ENCODE data around the gene TRIM62. TPM values are rescaled to one million over a fixed set of nuclear protein-coding genes. Genes with fewer than 3 reads are reported as not detected.

TRIM62 gene
- total RNA-seq, 1 experiment from 2014 or later: 6.9 TPM

DNA sequence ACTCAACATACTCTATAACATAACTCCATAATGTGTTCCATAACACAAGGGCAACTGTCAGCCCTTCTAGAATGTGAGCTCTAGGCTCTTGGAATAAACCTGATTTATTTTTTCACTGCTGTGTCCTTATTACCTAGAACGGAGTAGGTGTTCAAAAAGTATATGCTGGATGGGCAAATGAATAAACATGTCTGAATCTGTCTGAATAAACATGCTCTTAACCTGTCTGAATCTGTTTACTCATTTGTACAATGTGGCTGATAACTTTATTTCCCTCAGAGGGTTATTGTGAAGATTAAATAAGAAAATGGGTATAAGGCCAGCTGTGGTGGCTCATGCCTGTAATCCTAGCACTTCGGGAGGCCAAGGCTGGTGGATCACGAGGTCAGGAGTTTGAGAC lies 58.6 kb downstream of the TRIM62 start:
- H3K4me1 Mint-ChIP-seq: peaks cover 9 to 18% of the 10 kb centered on the region in 2 experiments
- Histone ChIP-seq H3K27ac (ENCODE audit: insufficient read length, low read depth, low read length) (no peak overlapping the region), H3K27me3 (ENCODE audit: insufficient read depth, low read length) (no peaks in the 10 kb centered on the region; the same call in 1 of the 2 replicates), H3K79me2 (ENCODE audit: insufficient read depth, low read length) (no peaks in the 10 kb centered on the region), H4K8ac (replicated peaks; ENCODE audit: insufficient read length, low read depth, low read length) (no peak overlapping the region), H2AK5ac (ENCODE audit: insufficient read length, low read length) (no peak overlapping the region), H2AFZ (ENCODE audit: low read length) (no peak overlapping the region), H3K4me1 (ENCODE audit: insufficient read depth, low read length) (no peaks in the 10 kb centered on the region; the same call in 1 of the 2 replicates), H2BK12ac (ENCODE audit: insufficient read length, low read depth, low read length) (no peak overlapping the region), H3K79me1 (ENCODE audit: insufficient read depth, low read depth, low read length, poor library complexity, severe bottlenecking) (no peaks in the 10 kb centered on the region), H3K4me2 (ENCODE audit: insufficient read depth, insufficient read length, low read length) (no peak overlapping the region), H2BK120ac (ENCODE audit: low read depth, low read length, poor library complexity, severe bottlenecking) (no peak overlapping the region), H2BK5ac (ENCODE audit: insufficient read length, low read length) (no peak overlapping the region), H3T11ph (ENCODE audit: low read length) (no peak overlapping the region), H3K56ac (ENCODE audit: insufficient read length, low read depth, low read length) (no peak overlapping the region), H4K5ac (ENCODE audit: insufficient read length, low read depth, low read length) (no peak overlapping the region), H3K14ac (ENCODE audit: insufficient read depth, low read length) (no peak overlapping the region), H4K91ac (ENCODE audit: insufficient read length, low read depth, low read length) (no peak overlapping the region), H4K20me1 (ENCODE audit: control insufficient read depth, insufficient read depth, insufficient read length) (no peaks in the 10 kb centered on the region), H3K9ac (ENCODE audit: extremely low read depth, insufficient read length, low read length) (no peak overlapping the region), H2BK20ac (ENCODE audit: low read depth, low read length, poor library complexity, severe bottlenecking) (no peak overlapping the region), H3K9me3 (ENCODE audit: control insufficient read depth, low read depth, low read length) (no peaks in the 10 kb centered on the region), H3K4ac (ENCODE audit: low read depth, low read length) (no peak overlapping the region), H3K23me2 (ENCODE audit: insufficient read length, low read depth, low read length, poor library complexity, severe bottlenecking) (no peaks in the 10 kb centered on the region), H3K18ac (ENCODE audit: insufficient read length, low read depth, low read length) (no peak overlapping the region), H2BK15ac (ENCODE audit: low read depth, low read length) (no peak overlapping the region), H3K23ac (ENCODE audit: insufficient read length, low read depth, low read length) (no peak overlapping the region)
- H3K36me3 Mint-ChIP-seq (ENCODE audit: insufficient read depth in 1 of 3, low read depth in 3 of 3): peaks cover 0 to 8% (median 2%) of the 10 kb centered on the region in 3 experiments; a peak in 5 of 7 replicates
- TF ChIP-seq, protein P1, sequence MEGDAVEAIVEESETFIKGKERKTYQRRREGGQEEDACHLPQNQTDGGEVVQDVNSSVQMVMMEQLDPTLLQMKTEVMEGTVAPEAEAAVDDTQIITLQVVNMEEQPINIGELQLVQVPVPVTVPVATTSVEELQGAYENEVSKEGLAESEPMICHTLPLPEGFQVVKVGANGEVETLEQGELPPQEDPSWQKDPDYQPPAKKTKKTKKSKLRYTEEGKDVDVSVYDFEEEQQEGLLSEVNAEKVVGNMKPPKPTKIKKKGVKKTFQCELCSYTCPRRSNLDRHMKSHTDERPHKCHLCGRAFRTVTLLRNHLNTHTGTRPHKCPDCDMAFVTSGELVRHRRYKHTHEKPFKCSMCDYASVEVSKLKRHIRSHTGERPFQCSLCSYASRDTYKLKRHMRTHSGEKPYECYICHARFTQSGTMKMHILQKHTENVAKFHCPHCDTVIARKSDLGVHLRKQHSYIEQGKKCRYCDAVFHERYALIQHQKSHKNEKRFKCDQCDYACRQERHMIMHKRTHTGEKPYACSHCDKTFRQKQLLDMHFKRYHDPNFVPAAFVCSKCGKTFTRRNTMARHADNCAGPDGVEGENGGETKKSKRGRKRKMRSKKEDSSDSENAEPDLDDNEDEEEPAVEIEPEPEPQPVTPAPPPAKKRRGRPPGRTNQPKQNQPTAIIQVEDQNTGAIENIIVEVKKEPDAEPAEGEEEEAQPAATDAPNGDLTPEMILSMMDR (conservative IDR thresholded peaks at IDR 0.05): no peak
- no peaks in the 10 kb centered on the region for H3K9me3 Mint-ChIP-seq
- WGBS (ENCODE audit: extremely low coverage, insufficient read length, low lambda C conversion rate): no CpG with 5 or more reads among the region's 3 CpGs
- no peak overlapping the region for H3K27ac Mint-ChIP-seq
- DNase-seq: no peak
- H3K27me3 Mint-ChIP-seq (ENCODE audit: low read depth): peaks cover 51% of the 10 kb centered on the region
- H3K4me3 Mint-ChIP-seq: no peak overlapping the region

All from H9 (cell line).